Keratinocyte (primary cell): ENCODE data around the gene HERC3.

Experiments used
- CTCF ChIP-seq, 3 experiments: IDR thresholded peaks in 1 of 3; conservative IDR thresholded peaks in 1 of 3; optimal IDR thresholded peaks in 1 of 3; 2 replicates in 2 of 3; 3 replicates in 1 of 3; pipeline versions ENCODE3 to v1.5.1; 2011; ENCODE audit warnings: low read length in 3 of 3, mild to moderate bottlenecking in 3 of 3, moderate library complexity in 2 of 3, control low read depth in 1 of 3, inconsistent platforms in 1 of 3; ENCODE audit not compliant: insufficient read depth in 2 of 3; ENCODE audit errors: extremely low read depth in 1 of 3
- EZH2 ChIP-seq: IDR thresholded peaks from one replicate; pipeline ENCODE4 v1.6.1; 2012; ENCODE audit warnings: inconsistent platforms, mild to moderate bottlenecking, low read length, moderate library complexity

GRCh38 chr4:88599714-88600113 is 7.4 kb downstream of the HERC3 start:
- TF ChIP-seq EZH2 (no peak), CTCF (optimal IDR thresholded peaks at IDR 0.05 in 1 of 3, IDR thresholded peaks at IDR 0.05 in 1 of 3, conservative IDR thresholded peaks at IDR 0.05 in 1 of 3; ENCODE audit: extremely low read depth in 1 of 3, insufficient read depth in 2 of 3, low read length in 3 of 3) (no peak)
